ENCODE measurements around the gene HBM. TPM values are rescaled to one million over a fixed set of nuclear protein-coding genes. Genes with fewer than 3 reads are reported as not detected.
A peak's percentile ranks its signal among the peaks of the same experiment; 100 is the strongest.
"Not testable (repeated sequence)": the region's sequence is repeated elsewhere in the genome, so short reads cannot be mapped to it uniquely, and the experiment has no call there.

The HBM gene
- total RNA-seq, 1 experiment from 2014 or later = not detected

GRCh38 chr16:146646-147045 lies 19.1 kb upstream of the HBM start:
- DNase-seq (ENCODE audit: low spot score) = no peak

GRCh38 chr16:149024-149660 lies 16.6 kb upstream of the HBM start:
- DNase-seq (ENCODE audit: low spot score) = peak; percentile 41

GRCh38 chr16:152141-153128 lies 13.3 kb upstream of the HBM start, which contains the start of gene HBZ:
Gene HBZ (plus strand): TSS chr16:152644. CDS start chr16:152910, 266 bp downstream.
- DNase-seq (ENCODE audit: low spot score) = no peak

- DNase-seq (ENCODE audit: low spot score) = not testable (repeated sequence)
These were observed 12.7 kb upstream of the HBM start for GRCh38 chr16:153129-153521.

- DNase-seq (ENCODE audit: low spot score) = not testable (repeated sequence)
These were observed 12.1 kb upstream of the HBM start for GRCh38 chr16:153550-154216.

GRCh38 chr16:154217-155030 lies 11.4 kb upstream of the HBM start:
- no peak for DNase-seq (ENCODE audit: low spot score)

- DNase-seq (ENCODE audit: low spot score) = no peak
These were observed 10.8 kb upstream of the HBM start for GRCh38 chr16:155031-155398.

- DNase-seq (ENCODE audit: low spot score) = no peak
These were observed 6.5 kb upstream of the HBM start for GRCh38 chr16:159136-159849.

GRCh38 chr16:160242-160641 lies 5.5 kb upstream of the HBM start:
- DNase-seq (ENCODE audit: low spot score) = not testable (repeated sequence)

- no peak for DNase-seq (ENCODE audit: low spot score)
These were observed 5.0 kb upstream of the HBM start for GRCh38 chr16:160691-161190.

GRCh38 chr16:162271-162991 lies 3.3 kb upstream of the HBM start:
- no peak for DNase-seq (ENCODE audit: low spot score)

GRCh38 chr16:163139-163538 lies 2.6 kb upstream of the HBM start:
- not testable (repeated sequence) for DNase-seq (ENCODE audit: low spot score)

- DNase-seq (ENCODE audit: low spot score) = not testable (repeated sequence)
These were observed 2.1 kb upstream of the HBM start for GRCh38 chr16:163696-164095.

- not testable (repeated sequence) for DNase-seq (ENCODE audit: low spot score)
These were observed 1.5 kb upstream of the HBM start for GRCh38 chr16:164134-164823.

- no peak for DNase-seq (ENCODE audit: low spot score)
These were observed 795 bp upstream of the HBM start for GRCh38 chr16:164827-165538.

- DNase-seq (ENCODE audit: low spot score) = no peak
These were observed 770 bp downstream of the HBM start for GRCh38 chr16:166375-167121.

GRCh38 chr16:167122-167690 lies 1.4 kb downstream of the HBM start:
- no peak for DNase-seq (ENCODE audit: low spot score)

GRCh38 chr16:168424-168823 lies 2.6 kb downstream of the HBM start:
- no peak for DNase-seq (ENCODE audit: low spot score)
